ENCODE results near the gene HIF1A.
"Not testable (repeated sequence)": the region's sequence is repeated elsewhere in the genome, so short reads cannot be mapped to it uniquely, and the experiment has no call there.

Gene HIF1A

DNA sequence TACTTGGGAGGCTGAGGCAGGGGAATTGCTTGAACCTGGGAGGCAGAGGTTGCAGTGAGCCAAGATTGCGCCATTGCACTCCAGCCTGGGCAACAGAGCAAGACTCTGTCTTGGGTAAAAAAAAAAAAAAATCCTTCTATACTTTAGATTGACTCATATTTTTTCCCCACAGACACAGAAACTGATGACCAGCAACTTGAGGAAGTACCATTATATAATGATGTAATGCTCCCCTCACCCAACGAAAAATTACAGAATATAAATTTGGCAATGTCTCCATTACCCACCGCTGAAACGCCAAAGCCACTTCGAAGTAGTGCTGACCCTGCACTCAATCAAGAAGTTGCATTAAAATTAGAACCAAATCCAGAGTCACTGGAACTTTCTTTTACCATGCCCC lies 42.6 kb downstream of the HIF1A start:
- no peak overlapping the region for H3K27ac ChIP-seq
- TF ChIP-seq, protein P1, sequence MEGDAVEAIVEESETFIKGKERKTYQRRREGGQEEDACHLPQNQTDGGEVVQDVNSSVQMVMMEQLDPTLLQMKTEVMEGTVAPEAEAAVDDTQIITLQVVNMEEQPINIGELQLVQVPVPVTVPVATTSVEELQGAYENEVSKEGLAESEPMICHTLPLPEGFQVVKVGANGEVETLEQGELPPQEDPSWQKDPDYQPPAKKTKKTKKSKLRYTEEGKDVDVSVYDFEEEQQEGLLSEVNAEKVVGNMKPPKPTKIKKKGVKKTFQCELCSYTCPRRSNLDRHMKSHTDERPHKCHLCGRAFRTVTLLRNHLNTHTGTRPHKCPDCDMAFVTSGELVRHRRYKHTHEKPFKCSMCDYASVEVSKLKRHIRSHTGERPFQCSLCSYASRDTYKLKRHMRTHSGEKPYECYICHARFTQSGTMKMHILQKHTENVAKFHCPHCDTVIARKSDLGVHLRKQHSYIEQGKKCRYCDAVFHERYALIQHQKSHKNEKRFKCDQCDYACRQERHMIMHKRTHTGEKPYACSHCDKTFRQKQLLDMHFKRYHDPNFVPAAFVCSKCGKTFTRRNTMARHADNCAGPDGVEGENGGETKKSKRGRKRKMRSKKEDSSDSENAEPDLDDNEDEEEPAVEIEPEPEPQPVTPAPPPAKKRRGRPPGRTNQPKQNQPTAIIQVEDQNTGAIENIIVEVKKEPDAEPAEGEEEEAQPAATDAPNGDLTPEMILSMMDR (conservative IDR thresholded peaks at IDR 0.05), result no peak

DNA sequence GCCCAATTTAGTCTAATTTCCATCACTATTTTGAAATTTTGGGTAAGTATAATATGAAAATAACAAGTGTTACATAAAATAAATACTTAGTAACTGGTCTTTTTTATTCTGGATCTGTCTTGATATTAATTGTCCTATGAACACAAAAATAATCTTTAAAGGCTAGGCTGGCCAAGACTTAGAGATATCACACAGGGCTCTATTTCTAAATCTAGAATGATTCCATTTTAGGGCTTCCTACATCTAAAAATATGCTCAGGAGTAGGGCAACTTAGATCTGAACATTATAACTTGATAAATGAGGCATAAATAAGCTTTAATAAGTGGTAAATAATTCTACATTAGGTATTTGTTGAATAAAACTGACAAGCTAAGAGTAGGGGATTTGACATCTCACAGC lies 43.8 kb downstream of the HIF1A start:
- no peak overlapping the region for H3K27ac ChIP-seq

DNA sequence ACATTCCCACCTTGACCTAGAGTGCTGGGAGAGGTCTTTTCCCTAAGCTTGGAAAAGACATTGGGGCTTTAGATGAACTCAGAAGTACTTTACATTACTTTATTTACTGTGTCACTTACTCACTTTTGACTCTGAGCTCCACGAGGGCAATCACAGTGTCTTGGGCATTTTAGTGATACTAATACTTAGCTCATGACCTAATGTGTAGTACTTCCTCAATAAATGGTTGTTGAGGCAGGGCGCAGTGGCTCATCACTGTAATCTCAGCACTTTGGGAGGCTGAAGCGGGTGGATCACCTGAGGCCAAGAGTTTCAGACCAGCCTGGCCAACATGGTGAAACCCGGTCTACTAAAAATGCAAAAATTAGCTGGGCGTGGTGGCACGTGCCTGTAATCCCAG lies 47.1 kb downstream of the HIF1A start:
- no peak overlapping the region for H3K27ac ChIP-seq

More for the DNA sequence above, 43.8 kb downstream of the HIF1A start:
- TF ChIP-seq, protein P1 (conservative IDR thresholded peaks at IDR 0.05), result no peak

DNA sequence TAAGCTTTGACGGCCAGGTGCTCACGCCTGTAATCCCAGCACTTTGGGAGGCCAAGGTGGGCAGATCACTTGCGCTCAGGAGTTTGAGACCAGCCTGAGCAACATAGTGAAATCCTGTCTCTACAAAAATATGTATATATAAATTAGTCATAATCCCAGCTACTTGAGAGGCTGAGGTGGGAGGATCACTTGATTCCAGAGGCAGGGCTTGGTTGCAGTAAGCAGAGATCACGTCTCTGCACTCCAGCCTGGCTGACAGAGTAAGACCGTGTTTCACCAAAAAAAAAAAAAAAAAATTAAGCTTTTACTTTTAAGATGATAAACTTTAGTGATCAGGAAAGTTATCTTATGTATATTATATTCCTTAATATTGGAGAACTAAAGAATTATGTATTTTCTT lies 48.9 kb downstream of the HIF1A start:
- H3K27ac ChIP-seq, result no peak overlapping the region
- TF ChIP-seq, protein P1 (conservative IDR thresholded peaks at IDR 0.05), result no peak

More for the DNA sequence above, 47.1 kb downstream of the HIF1A start:
- TF ChIP-seq, protein P1 (conservative IDR thresholded peaks at IDR 0.05), result no peak

DNA sequence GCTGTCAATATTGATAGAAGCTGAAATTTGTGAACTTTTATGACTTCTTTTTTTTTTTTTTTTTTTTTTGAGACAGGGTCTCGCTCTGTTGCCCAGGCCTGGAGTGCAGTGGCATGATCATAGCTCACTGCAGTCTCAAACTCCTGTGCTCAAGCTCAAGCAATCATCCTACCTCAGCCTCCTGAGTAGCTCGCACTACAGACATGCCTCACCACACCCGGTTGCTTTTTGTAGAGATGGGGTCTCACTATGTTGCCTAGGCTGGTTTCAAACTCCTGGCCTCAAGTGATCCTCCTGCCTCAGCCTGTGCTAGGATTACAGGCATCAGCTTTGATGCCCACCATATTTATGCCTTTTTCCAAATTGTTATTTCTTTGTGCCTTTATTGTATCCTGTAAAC lies 51.0 kb downstream of the HIF1A start:
- H3K27ac ChIP-seq, result not testable (repeated sequence)

DNA sequence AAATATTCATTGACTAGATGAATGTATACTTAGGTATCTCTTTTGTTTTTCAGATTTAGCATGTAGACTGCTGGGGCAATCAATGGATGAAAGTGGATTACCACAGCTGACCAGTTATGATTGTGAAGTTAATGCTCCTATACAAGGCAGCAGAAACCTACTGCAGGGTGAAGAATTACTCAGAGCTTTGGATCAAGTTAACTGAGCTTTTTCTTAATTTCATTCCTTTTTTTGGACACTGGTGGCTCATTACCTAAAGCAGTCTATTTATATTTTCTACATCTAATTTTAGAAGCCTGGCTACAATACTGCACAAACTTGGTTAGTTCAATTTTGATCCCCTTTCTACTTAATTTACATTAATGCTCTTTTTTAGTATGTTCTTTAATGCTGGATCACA lies 51.6 kb downstream of the HIF1A start:
- TF ChIP-seq, protein P1 (conservative IDR thresholded peaks at IDR 0.05), result no peak
- H3K27ac ChIP-seq, result no peak overlapping the region

DNA sequence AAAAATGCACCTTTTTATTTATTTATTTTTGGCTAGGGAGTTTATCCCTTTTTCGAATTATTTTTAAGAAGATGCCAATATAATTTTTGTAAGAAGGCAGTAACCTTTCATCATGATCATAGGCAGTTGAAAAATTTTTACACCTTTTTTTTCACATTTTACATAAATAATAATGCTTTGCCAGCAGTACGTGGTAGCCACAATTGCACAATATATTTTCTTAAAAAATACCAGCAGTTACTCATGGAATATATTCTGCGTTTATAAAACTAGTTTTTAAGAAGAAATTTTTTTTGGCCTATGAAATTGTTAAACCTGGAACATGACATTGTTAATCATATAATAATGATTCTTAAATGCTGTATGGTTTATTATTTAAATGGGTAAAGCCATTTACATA lies 52.0 kb downstream of the HIF1A start:
- TF ChIP-seq, protein P1 (conservative IDR thresholded peaks at IDR 0.05), result no peak
- no peak overlapping the region for H3K27ac ChIP-seq

DNA sequence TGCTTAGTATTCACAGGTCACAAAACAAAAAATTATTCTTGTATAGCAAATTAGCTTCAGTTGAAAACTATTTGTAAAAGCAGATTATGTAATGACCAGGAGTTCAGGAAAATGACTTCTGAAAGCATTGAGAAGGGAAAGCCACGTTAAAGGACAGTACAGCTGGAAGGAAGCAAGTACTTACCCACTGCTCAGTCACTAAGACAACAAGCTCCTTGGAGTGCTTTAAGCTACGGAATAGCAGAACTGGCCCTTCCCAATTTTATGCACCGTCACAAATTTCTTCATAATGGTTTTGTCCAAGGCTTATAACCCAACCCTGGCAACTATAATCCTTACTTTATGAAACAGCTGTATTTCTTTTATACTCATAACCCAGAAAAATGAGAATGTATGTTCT lies 54.0 kb downstream of the HIF1A start:
- H3K27ac ChIP-seq, result no peak overlapping the region
- TF ChIP-seq, protein P1 (conservative IDR thresholded peaks at IDR 0.05), result no peak

Data from VCaP (cell line).